K562 (cell line): Measurements from ENCODE around the gene EXT2. TPM values are rescaled to one million over a fixed set of nuclear protein-coding genes. Genes with fewer than 3 reads are reported as not detected.

ENCODE experiments used
- ARID1B ChIP-seq: fragments of 450-650 bp; IDR thresholded peaks from 2 replicates; pipeline ENCODE4 v1.6.1; 2016; ENCODE audit warnings: antibody characterized with exemption, mild to moderate bottlenecking, inconsistent platforms
- CREB5 ChIP-seq: fragments of 250-450 bp; sonication (Bioruptor Pico); IDR thresholded peaks from 2 replicates; pipeline ENCODE4 v1.5.0; 2020; ENCODE audit warnings: mild to moderate bottlenecking
- CREM ChIP-seq: IDR thresholded peaks from 2 replicates; pipeline ENCODE4 v1.6.1; 2014; ENCODE audit warnings: antibody characterized with exemption, low read depth
- L3MBTL2 ChIP-seq: fragments of 450-650 bp; IDR thresholded peaks from 2 replicates; pipeline ENCODE4 v1.6.1; 2016; ENCODE audit warnings: mild to moderate bottlenecking, moderate library complexity
- MIER1 ChIP-seq: fragments of 450-650 bp; IDR thresholded peaks from 2 replicates; pipeline ENCODE4 v1.6.1; 2016; ENCODE audit warnings: antibody characterized with exemption, mild to moderate bottlenecking, low read depth
- MYC ChIP-seq, 2 experiments: fragments of 250-450 bp in 1 of 2; sonication (Bioruptor Pico) in 1 of 2; IDR thresholded peaks; 2 replicates each; pipeline versions ENCODE4 v1.5.1 to v1.6.1; 2012 to 2021; ENCODE audit warnings: low read depth in 2 of 2, borderline replicate concordance in 1 of 2, improper control_type of control experiment in 1 of 2, low read length in 1 of 2, mild to moderate bottlenecking in 1 of 2, moderate library complexity in 1 of 2
- NFIX ChIP-seq: fragments of 250-450 bp; sonication (Bioruptor Pico); IDR thresholded peaks from 2 replicates; pipeline ENCODE4 v1.4.0; 2020; ENCODE audit warnings: low read depth, mild to moderate bottlenecking, moderate library complexity
- NKRF ChIP-seq: fragments of 450-650 bp; IDR thresholded peaks from 2 replicates; pipeline ENCODE4 v1.6.1; 2016; ENCODE audit warnings: borderline replicate concordance
- PKNOX1 ChIP-seq: fragments of 450-650 bp; IDR thresholded peaks from 2 replicates; pipeline ENCODE4 v1.6.1; 2016
- RAD51 ChIP-seq: fragments of 450-650 bp; IDR thresholded peaks from 2 replicates; pipeline ENCODE4 v1.7.1; 2016; ENCODE audit warnings: low read depth, mild to moderate bottlenecking, borderline replicate concordance
- SAFB ChIP-seq: fragments of 200-400 bp; formaldehyde crosslinking; IDR thresholded peaks from 2 replicates; pipeline ENCODE4 v1.6.1; 2017; ENCODE audit warnings: low read depth, low read length, borderline replicate concordance
- SIRT6 ChIP-seq: IDR thresholded peaks from one replicate; pipeline ENCODE4 v1.6.1; 2012; ENCODE audit warnings: low read depth, mild to moderate bottlenecking, control low read depth, inconsistent platforms, low read length, moderate library complexity
- SLC30A9 ChIP-seq: fragments of 250-450 bp; sonication (Bioruptor Pico); IDR thresholded peaks from 2 replicates; pipeline ENCODE4 v1.8.0; 2022; ENCODE audit warnings: mild to moderate bottlenecking, moderate library complexity
- THAP12 ChIP-seq: fragments of 250-450 bp; sonication (Bioruptor Pico); IDR thresholded peaks from 2 replicates; pipeline ENCODE4 v1.9.0; 2021; ENCODE audit warnings: mild to moderate bottlenecking, inconsistent platforms
- XRCC5 ChIP-seq: fragments of 200-400 bp; formaldehyde crosslinking; IDR thresholded peaks from 2 replicates; pipeline ENCODE4 v1.6.1; 2017; ENCODE audit warnings: low read depth, mild to moderate bottlenecking, low read length
- ZNF395 ChIP-seq: fragments of 200-800 bp; sonication (Bioruptor generic); IDR thresholded peaks from 2 replicates; pipeline ENCODE4 v1.6.1; 2017; ENCODE audit warnings: missing genetic modification characterization, missing compliant biosample characterization
- ZNF551 ChIP-seq: fragments of 250-450 bp; sonication (Bioruptor Pico); IDR thresholded peaks from 2 replicates; pipeline ENCODE4 v1.5.0; 2021; ENCODE audit warnings: mild to moderate bottlenecking, moderate library complexity
- polyA plus RNA-seq, 8 experiments: library from polyadenylated mRNA; depleted of rRNA in 4 of 8; stranded (reverse) in 5 of 8; unstranded in 3 of 8; fragments of >200 nt; fragmentation: Nextera tagmentation in 2 of 8; fragmentation: Illumina TruSeq in 1 of 8; extraction: Ambion mirVana in 2 of 8; extraction: Trizol in 1 of 8; gene quantifications; 2 replicates each; pipeline versions ENCODE4 v1.2.1 to v1.2.3, GENCODE V29; 2011 to 2014; ENCODE audit warnings: inconsistent platforms in 1 of 8, missing spikeins in 1 of 8
- total RNA-seq, 7 experiments: library from RNA; depleted of rRNA in 6 of 7; stranded (reverse); fragments of >200 nt in 6 of 7; fragmentation: Illumina TruSeq in 2 of 7; extraction: Trizol in 2 of 7; gene quantifications; 2 replicates each; pipeline versions ENCODE4 v1.2.1 to v1.2.3, GENCODE V29; 2011 to 2021; ENCODE audit warnings: low replicate concordance in 1 of 7

EXT2 gene
- total and polyA plus RNA-seq, 9 of the 15 experiments (the other 6 are each of a cell fraction or from before 2014, with no cell fraction given), result 7.5 to 52.1 (median 38.1) TPM

GRCh38 chr11:44065841-44066731 is 29.4 kb upstream of the EXT2 start, which contains the start of gene ACCS (continued):
- TF ChIP-seq XRCC5 (peak; percentile 94; the same call in 1 of the 2 replicates), MYC (IDR thresholded peaks at IDR 0.05; ENCODE audit: low read depth, low read length) (peak; percentile 97), MYC (CRISPR knock-in tag; IDR thresholded peaks at IDR 0.05; ENCODE audit: borderline replicate concordance, low read depth) (peak; percentile 88), NFIX (CRISPR knock-in tag) (no peak), ZNF551 (CRISPR knock-in tag) (no peak), SAFB (peak; percentile 12; the same call in 1 of the 2 replicates), CREB5 (CRISPR knock-in tag) (no peak), L3MBTL2 (peak; percentile 92), ARID1B (peak; percentile 59), CREM (peak; percentile 87), SLC30A9 (CRISPR knock-in tag) (no peak), SIRT6 (no peak), RAD51 (peak; percentile 81), ZNF395 (no peak; the same call in 1 of the 2 replicates), NKRF (peak; percentile 86; the same call in 1 of the 2 replicates), THAP12 (CRISPR knock-in tag) (peak; percentile 75), PKNOX1 (peak; percentile 65), MIER1 (no peak)
